Parathyroid adenoma (tissue), 2 donors: Measurements from ENCODE around the gene EVA1B.

ENCODE experiments used
- H2AFZ ChIP-seq: fragments of 300-600 bp; sonication (generic); one replicate; pipeline ENCODE4 v1.7.0; 2017; ENCODE audit warnings: antibody characterized with exemption, mild to moderate bottlenecking
- H3K27ac ChIP-seq: fragments of 300-600 bp; sonication (generic); one replicate; pipeline ENCODE4 v1.7.0; 2017
- H3K27me3 ChIP-seq: fragments of 300-600 bp; sonication (generic); one replicate; pipeline ENCODE4 v1.7.0; 2017; ENCODE audit warnings: low read length; ENCODE audit not compliant: control insufficient read depth, insufficient read depth
- H3K36me3 ChIP-seq: fragments of 300-600 bp; sonication (generic); one replicate; pipeline ENCODE4 v1.7.0; 2017; ENCODE audit warnings: low read length; ENCODE audit not compliant: control insufficient read depth, insufficient read depth
- H3K4me1 ChIP-seq: fragments of 300-600 bp; sonication (generic); one replicate; pipeline ENCODE4 v1.7.0; 2017; ENCODE audit warnings: control low read depth
- H3K4me2 ChIP-seq: fragments of 300-600 bp; sonication (generic); one replicate; pipeline ENCODE4 v1.7.0; 2017; ENCODE audit warnings: low read length
- H3K4me3 ChIP-seq: fragments of 300-600 bp; sonication (generic); one replicate; pipeline ENCODE4 v1.7.0; 2017; ENCODE audit warnings: low read depth, low read length
- H3K79me2 ChIP-seq: fragments of 300-600 bp; sonication (generic); one replicate; pipeline ENCODE4 v1.7.0; 2017; ENCODE audit warnings: control low read depth
- H3K9ac ChIP-seq: fragments of 300-600 bp; sonication (generic); one replicate; pipeline ENCODE4 v1.7.0; 2017; ENCODE audit warnings: mild to moderate bottlenecking
- H3K9me3 ChIP-seq: fragments of 300-600 bp; sonication (generic); one replicate; pipeline ENCODE4 v1.7.0; 2017; ENCODE audit warnings: low read length; ENCODE audit not compliant: control insufficient read depth
- TF ChIP-seq, protein P1 (sequence below): fragments of 300-600 bp; sonication (generic); IDR thresholded peaks from one replicate; pipeline ENCODE4 v1.7.0; 2017; ENCODE audit warnings: antibody characterized with exemption, mild to moderate bottlenecking
- donor health status: primary hyperparathyroidism.

Gene EVA1B

DNA sequence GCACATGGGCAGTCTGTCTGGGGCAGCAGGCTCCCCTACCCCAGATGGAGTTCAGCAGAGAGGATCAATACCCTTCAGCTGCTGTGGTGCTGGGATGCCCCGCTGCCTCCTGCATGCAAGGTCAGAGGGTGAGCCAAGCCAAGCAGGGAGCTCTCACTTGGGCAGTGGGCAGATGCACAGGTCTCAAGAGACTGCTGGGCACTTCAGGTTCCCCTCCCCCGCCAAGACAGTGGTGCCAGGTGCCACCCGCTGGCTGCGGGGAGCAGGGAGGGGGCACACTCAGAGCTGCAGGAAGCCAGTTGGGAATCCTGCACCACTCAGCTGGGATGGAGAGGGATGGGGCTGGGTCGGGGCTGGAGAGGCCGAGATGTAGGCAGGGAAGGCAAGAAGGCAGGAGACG is 15.8 kb upstream of the EVA1B start:
- H3K27me3 ChIP-seq: no peaks in the 10 kb centered on the region
- no peak overlapping the region for H2AFZ ChIP-seq
- TF ChIP-seq, protein P1, sequence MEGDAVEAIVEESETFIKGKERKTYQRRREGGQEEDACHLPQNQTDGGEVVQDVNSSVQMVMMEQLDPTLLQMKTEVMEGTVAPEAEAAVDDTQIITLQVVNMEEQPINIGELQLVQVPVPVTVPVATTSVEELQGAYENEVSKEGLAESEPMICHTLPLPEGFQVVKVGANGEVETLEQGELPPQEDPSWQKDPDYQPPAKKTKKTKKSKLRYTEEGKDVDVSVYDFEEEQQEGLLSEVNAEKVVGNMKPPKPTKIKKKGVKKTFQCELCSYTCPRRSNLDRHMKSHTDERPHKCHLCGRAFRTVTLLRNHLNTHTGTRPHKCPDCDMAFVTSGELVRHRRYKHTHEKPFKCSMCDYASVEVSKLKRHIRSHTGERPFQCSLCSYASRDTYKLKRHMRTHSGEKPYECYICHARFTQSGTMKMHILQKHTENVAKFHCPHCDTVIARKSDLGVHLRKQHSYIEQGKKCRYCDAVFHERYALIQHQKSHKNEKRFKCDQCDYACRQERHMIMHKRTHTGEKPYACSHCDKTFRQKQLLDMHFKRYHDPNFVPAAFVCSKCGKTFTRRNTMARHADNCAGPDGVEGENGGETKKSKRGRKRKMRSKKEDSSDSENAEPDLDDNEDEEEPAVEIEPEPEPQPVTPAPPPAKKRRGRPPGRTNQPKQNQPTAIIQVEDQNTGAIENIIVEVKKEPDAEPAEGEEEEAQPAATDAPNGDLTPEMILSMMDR: no peak
- no peak overlapping the region for H3K4me2 ChIP-seq
- no peak overlapping the region for H3K9ac ChIP-seq
- H3K4me1 ChIP-seq: no peaks in the 10 kb centered on the region
- H3K4me3 ChIP-seq: no peak overlapping the region
- H3K9me3 ChIP-seq: no peaks in the 10 kb centered on the region
- no peaks in the 10 kb centered on the region for H3K36me3 ChIP-seq
- H3K27ac ChIP-seq: no peak overlapping the region
- H3K79me2 ChIP-seq: no peaks in the 10 kb centered on the region

DNA sequence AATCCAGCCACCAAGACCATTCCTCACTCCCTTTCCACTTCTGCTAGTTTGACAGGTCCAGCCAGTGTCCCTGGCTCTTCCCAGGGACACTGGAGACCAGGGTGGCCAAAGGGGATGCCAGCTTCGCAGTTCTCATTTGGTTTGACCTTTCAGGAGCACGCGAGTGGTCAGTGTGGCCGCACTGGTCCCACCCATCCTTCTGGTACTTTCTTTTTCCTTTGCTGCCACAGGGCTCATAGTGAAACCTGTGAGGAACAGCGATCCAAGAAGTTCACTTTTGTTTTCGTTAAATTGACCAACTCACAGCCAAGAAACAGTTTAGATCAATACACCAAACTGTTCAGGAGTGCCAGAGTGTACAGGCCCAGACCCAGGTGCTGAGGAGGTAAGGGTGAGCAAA is 14.4 kb upstream of the EVA1B start:
- no peaks in the 10 kb centered on the region for H3K27me3 ChIP-seq
- no peak overlapping the region for H3K27ac ChIP-seq
- no peaks in the 10 kb centered on the region for H3K79me2 ChIP-seq
- no peak overlapping the region for H3K9ac ChIP-seq
- H3K4me3 ChIP-seq: no peak overlapping the region
- H3K9me3 ChIP-seq: no peaks in the 10 kb centered on the region
- H3K4me1 ChIP-seq: no peaks in the 10 kb centered on the region
- H3K4me2 ChIP-seq: no peak overlapping the region
- H2AFZ ChIP-seq: no peak overlapping the region
- TF ChIP-seq, protein P1: no peak
- no peaks in the 10 kb centered on the region for H3K36me3 ChIP-seq

DNA sequence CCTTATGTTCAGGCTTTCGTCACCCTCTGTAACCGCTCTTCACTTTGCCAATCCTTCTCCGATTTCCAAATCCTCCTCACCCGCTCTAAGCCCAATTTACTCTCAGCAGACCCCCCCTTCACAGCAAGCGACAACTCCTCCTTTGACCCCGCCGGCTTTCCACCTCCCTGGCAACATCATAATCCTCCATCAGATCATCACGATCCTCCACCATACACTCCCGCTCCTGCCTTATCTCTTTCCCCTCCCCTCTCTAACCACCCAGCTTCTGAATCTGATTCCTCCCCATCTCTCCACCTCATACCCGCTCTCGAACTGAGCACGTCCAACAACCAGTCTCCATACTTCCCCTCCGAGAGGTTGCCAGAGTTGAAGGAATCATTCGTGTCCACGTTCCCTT is 7.5 kb upstream of the EVA1B start:
- TF ChIP-seq, protein P1: no peak
- Histone ChIP-seq H2AFZ (no peak overlapping the region), H3K79me2 (no peaks in the 10 kb centered on the region), H3K4me3 (no peak overlapping the region), H3K27ac (no peak overlapping the region), H3K36me3 (no peaks in the 10 kb centered on the region), H3K4me2 (no peak overlapping the region), H3K4me1 (no peaks in the 10 kb centered on the region), H3K9ac (no peak overlapping the region), H3K9me3 (no peaks in the 10 kb centered on the region), H3K27me3 (no peaks in the 10 kb centered on the region)

DNA sequence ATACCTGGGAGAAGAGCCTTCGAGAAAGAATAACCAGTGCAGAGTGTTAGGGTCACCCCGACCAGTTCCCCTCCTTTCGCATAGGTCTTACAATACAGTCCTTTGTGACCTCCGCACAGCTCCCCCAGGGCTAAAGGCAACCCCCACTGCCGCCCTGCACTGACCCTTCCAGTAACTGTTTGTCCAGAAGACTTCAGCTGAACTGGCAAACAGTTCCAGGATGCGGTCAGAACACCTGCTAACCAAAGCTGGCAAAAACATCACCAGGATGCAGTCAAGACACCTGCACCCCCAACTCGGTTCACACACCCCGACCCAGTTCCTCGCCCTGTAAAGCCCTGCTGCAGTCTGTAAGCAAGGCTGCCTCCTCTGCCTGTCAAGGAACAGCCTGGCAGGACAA is 6.4 kb upstream of the EVA1B start:
- no peak overlapping the region for H3K9ac ChIP-seq
- no peak overlapping the region for H3K27ac ChIP-seq
- TF ChIP-seq, protein P1: no peak
- no peak overlapping the region for H3K4me3 ChIP-seq
- no peak overlapping the region for H3K4me2 ChIP-seq
- no peaks in the 10 kb centered on the region for H3K4me1 ChIP-seq
- H3K27me3 ChIP-seq: no peaks in the 10 kb centered on the region
- no peaks in the 10 kb centered on the region for H3K9me3 ChIP-seq
- H3K79me2 ChIP-seq: no peaks in the 10 kb centered on the region
- no peak overlapping the region for H2AFZ ChIP-seq
- H3K36me3 ChIP-seq: no peaks in the 10 kb centered on the region

DNA sequence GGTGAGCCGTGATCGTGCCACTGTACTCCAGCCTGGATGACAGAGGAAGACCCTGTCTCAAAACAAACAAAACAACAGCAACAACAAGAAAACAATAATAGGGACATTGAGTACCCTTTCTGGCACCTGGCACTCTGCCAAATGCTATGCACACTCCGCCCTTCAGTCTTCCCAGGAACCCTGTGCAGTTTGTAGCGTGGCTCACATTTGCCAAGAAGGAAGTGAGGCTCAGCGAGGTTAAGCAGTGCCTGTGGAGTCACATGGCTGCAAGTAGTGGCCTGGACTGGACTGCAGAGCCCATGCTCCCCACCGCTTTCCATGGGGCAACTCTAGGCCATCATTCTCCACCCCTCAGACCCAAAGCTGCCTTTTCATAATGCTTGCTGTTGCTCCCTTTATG is 5.3 kb upstream of the EVA1B start:
- Histone ChIP-seq H3K4me1 (no peaks in the 10 kb centered on the region), H3K27ac (no peak overlapping the region), H3K4me2 (no peak overlapping the region), H2AFZ (no peak overlapping the region), H3K27me3 (no peaks in the 10 kb centered on the region), H3K9ac (no peak overlapping the region), H3K9me3 (no peaks in the 10 kb centered on the region), H3K79me2 (no peaks in the 10 kb centered on the region), H3K36me3 (no peaks in the 10 kb centered on the region), H3K4me3 (no peak overlapping the region)
- TF ChIP-seq, protein P1: no peak
